WI38 (cell line): ENCODE measurements around the gene APOH.

ENCODE experiments used
- H3K4me3 ChIP-seq: 2 replicates; pipeline ENCODE4 v1.5.1; 2011; ENCODE audit warnings: low read depth, mild to moderate bottlenecking, control low read depth, low read length
- CTCF ChIP-seq: IDR thresholded peaks from 2 replicates; pipeline ENCODE4 v1.5.1; 2012; ENCODE audit warnings: low read depth, mild to moderate bottlenecking, control low read depth, low read length

The APOH gene

DNA sequence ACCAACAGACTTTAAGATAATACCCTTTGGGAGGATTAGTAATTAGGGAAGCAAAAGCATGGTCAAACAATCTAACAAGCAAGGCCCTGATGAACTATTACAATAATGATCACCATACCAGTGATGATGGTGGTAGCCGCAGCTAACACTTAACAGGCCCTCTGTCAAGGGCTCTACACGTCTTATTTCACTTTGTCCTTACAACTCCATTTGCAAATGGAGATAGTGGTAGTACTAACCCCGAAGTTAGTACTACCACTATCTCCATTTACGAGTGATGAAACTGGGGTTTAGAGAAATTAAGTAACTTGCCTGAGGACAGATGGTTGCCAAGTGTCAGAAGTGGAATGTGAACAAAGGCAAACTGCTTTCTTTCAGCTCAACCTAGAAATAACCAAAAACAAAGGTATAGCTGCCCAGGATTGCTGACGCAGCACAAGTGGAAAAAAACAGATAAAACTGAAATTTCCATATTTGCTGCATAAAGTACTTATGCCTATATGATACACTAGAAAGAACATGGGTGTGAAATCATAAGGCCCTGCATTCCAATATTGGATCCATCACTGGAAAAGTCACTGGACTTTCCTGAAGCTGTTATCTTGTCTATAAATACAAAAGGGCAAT, 61.9 kb downstream of the APOH start:
- TF ChIP-seq CTCF: no peak

DNA sequence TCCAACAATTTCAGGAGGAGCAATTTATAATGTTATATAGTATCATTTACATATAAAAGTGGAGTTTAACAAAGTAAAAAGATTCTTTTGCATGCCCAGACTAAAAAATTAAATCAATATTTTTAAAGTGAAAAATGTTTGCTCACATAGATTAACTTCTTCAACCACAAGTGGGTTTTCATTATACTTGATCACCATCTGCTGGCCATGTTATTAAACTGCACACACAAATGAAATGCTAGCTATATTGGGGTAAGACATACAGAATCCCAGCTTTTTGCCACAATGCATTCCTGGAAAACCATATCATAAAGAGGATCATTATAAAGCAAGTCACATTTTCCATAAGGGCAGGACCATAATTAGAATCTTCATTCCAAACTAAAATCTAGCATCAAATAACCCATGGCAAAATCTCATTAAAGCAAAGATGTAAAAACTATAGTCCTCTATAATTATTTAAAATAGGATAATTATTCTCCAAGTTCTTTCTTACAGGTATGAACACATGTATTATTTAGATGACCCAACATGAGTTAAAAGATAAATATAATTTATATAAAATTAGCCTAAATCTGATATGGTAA, 63.6 kb downstream of the APOH start:
- H3K4me3 ChIP-seq: no peak overlapping the region
- peak; percentile 38; the same call in 1 of the 2 replicates for TF ChIP-seq CTCF

More for the DNA sequence above, 61.9 kb downstream of the APOH start:
- H3K4me3 ChIP-seq: no peak overlapping the region
